ENCODE measurements around the gene KHSRP. TPM values are rescaled to one million over a fixed set of nuclear protein-coding genes. Genes with fewer than 3 reads are reported as not detected.

KHSRP gene, protein sequence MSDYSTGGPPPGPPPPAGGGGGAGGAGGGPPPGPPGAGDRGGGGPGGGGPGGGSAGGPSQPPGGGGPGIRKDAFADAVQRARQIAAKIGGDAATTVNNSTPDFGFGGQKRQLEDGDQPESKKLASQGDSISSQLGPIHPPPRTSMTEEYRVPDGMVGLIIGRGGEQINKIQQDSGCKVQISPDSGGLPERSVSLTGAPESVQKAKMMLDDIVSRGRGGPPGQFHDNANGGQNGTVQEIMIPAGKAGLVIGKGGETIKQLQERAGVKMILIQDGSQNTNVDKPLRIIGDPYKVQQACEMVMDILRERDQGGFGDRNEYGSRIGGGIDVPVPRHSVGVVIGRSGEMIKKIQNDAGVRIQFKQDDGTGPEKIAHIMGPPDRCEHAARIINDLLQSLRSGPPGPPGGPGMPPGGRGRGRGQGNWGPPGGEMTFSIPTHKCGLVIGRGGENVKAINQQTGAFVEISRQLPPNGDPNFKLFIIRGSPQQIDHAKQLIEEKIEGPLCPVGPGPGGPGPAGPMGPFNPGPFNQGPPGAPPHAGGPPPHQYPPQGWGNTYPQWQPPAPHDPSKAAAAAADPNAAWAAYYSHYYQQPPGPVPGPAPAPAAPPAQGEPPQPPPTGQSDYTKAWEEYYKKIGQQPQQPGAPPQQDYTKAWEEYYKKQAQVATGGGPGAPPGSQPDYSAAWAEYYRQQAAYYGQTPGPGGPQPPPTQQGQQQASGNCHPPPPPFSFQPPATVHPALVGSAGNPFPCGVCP
- polyA plus RNA-seq = 10 to 100 TPM; 91.9 to 96.2 TPM

DNA sequence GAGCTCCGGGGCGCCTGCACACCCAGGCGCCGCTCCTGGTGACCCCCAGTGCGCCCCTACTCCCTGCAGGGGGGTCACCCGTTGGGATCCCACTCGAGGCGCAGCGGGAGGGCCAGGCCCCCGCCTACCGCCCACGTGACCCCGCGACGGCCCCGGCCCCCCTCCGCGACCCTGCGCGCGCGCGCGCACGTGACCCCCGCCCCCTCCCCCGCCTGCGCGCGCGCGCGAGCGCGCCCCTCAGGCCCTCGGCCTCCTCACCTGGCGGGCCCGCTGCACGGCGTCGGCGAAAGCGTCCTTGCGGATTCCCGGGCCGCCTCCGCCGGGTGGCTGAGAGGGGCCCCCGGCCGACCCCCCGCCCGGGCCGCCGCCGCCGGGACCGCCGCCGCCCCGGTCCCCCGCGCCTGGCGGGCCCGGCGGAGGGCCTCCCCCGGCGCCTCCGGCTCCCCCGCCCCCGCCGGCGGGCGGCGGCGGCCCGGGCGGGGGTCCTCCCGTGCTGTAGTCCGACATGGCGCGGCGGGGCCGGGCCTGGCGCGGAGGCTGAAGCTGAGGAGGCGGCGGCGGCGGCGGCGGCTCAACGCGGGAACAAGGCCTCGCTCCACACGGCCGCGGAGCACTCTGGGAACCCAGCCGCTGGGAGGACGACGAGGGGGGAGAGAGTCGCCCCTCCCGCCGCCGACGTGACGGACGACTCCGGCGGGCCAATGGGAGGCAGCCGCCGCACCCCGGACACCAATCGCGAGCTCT lies at the start of gene KHSRP:
TSS of gene KHSRP (minus strand) at position 617 of the 744 bp plus-strand sequence. CDS start at position 507, 110 bp downstream.
- 1% methylated on average over 65 to 114 of the region's 114 CpGs for WGBS, 2 donors
- Histone ChIP-seq H3K36me3 (ENCODE audit: control insufficient read depth in 2 of 2, insufficient read depth in 2 of 2, low read length in 1 of 2) (peaks cover 9 to 23% of the 10 kb centered on the region in 2 donors), H3K27ac (ENCODE audit: low read depth in 2 of 2, low read length in 1 of 2) (peak within 1 kb of the TSS; percentile 85 to 93), H3K4me3 (ENCODE audit: low read depth in 1 of 2, low read length in 2 of 2) (peak within 1 kb of the TSS; percentile 74 to 95), H3K27me3 (ENCODE audit: control insufficient read depth in 1 of 2, insufficient read depth in 2 of 2, low read length in 2 of 2) (no peaks in the 10 kb centered on the region), H3K4me1 (ENCODE audit: control insufficient read depth in 2 of 2, insufficient read depth in 2 of 2, low read length in 1 of 2) (peaks cover 0 to 10% of the 10 kb centered on the region in 2 donors), H3K9me3 (ENCODE audit: control insufficient read depth in 2 of 2, insufficient read depth in 1 of 2, low read depth in 1 of 2, low read length in 1 of 2) (no peaks in the 10 kb centered on the region)

DNA sequence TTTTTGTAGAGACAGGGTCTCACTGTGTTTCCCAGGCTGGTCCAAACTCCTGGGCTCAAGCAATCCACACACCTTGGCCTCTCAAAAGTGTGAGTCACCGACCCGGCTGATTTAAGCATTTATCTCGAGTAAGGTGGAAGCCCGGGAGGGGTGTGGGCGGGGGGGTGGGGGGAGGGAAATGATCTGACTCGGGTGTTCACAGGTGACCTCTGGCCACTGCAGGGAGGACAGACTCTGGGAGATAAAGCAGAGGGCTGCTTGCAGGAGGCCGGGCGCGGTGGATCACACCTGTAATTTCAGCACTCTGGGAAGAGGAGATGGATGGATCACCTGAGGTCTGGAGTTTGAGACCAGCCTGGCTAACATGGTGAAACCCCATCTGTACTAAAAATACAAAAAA lies 49.0 kb upstream of the KHSRP start:
- H3K27me3 ChIP-seq (ENCODE audit: control insufficient read depth in 1 of 2, insufficient read depth in 2 of 2, low read length in 2 of 2) = no peaks in the 10 kb centered on the region
- H3K4me3 ChIP-seq (ENCODE audit: low read depth in 1 of 2, low read length in 2 of 2) = no peak overlapping the region
- H3K36me3 ChIP-seq (ENCODE audit: control insufficient read depth in 2 of 2, insufficient read depth in 2 of 2, low read length in 1 of 2) = peaks cover 0 to 2% of the 10 kb centered on the region in 2 donors
- peaks cover 6 to 15% of the 10 kb centered on the region in 2 donors for H3K4me1 ChIP-seq (ENCODE audit: control insufficient read depth in 2 of 2, insufficient read depth in 2 of 2, low read length in 1 of 2)
- no peaks in the 10 kb centered on the region for H3K9me3 ChIP-seq (ENCODE audit: control insufficient read depth in 2 of 2, insufficient read depth in 1 of 2, low read depth in 1 of 2, low read length in 1 of 2)
- no peak overlapping the region for H3K27ac ChIP-seq (ENCODE audit: low read depth in 2 of 2, low read length in 1 of 2)
- WGBS, 2 donors = 45 to 63% methylated on average over 9 of the region's 9 CpGs

- peaks cover 9 to 15% of the 10 kb centered on the region in 2 donors for H3K4me1 ChIP-seq (ENCODE audit: control insufficient read depth in 2 of 2, insufficient read depth in 2 of 2, low read length in 1 of 2)
- WGBS, 2 donors = 46 to 60% methylated on average over 4 of the region's 4 CpGs
- H3K4me3 ChIP-seq (ENCODE audit: low read depth in 1 of 2, low read length in 2 of 2) = no peak overlapping the region
- H3K36me3 ChIP-seq (ENCODE audit: control insufficient read depth in 2 of 2, insufficient read depth in 2 of 2, low read length in 1 of 2) = peaks cover 0 to 7% of the 10 kb centered on the region in 2 donors
- no peaks in the 10 kb centered on the region for H3K9me3 ChIP-seq (ENCODE audit: control insufficient read depth in 2 of 2, insufficient read depth in 1 of 2, low read depth in 1 of 2, low read length in 1 of 2)
- H3K27me3 ChIP-seq (ENCODE audit: control insufficient read depth in 1 of 2, insufficient read depth in 2 of 2, low read length in 2 of 2) = no peaks in the 10 kb centered on the region
- H3K27ac ChIP-seq (ENCODE audit: low read depth in 2 of 2, low read length in 1 of 2) = no peak overlapping the region
These were observed 48.1 kb upstream of the KHSRP start for GRCh38 chr19:6472713-6473112.

- Histone ChIP-seq H3K27ac (ENCODE audit: low read depth in 2 of 2, low read length in 1 of 2) (no peak overlapping the region), H3K4me3 (ENCODE audit: low read depth in 1 of 2, low read length in 2 of 2) (no peak overlapping the region), H3K27me3 (ENCODE audit: control insufficient read depth in 1 of 2, insufficient read depth in 2 of 2, low read length in 2 of 2) (no peaks in the 10 kb centered on the region), H3K4me1 (ENCODE audit: control insufficient read depth in 2 of 2, insufficient read depth in 2 of 2, low read length in 1 of 2) (peaks cover 3 to 10% of the 10 kb centered on the region in 2 donors), H3K36me3 (ENCODE audit: control insufficient read depth in 2 of 2, insufficient read depth in 2 of 2, low read length in 1 of 2) (peaks cover 0 to 16% of the 10 kb centered on the region in 2 donors), H3K9me3 (ENCODE audit: control insufficient read depth in 2 of 2, insufficient read depth in 1 of 2, low read depth in 1 of 2, low read length in 1 of 2) (no peaks in the 10 kb centered on the region)
- WGBS, 2 donors = 79 to 82% methylated on average over 14 of the region's 14 CpGs
These were observed 46.5 kb upstream of the KHSRP start for GRCh38 chr19:6471076-6471475.

DNA sequence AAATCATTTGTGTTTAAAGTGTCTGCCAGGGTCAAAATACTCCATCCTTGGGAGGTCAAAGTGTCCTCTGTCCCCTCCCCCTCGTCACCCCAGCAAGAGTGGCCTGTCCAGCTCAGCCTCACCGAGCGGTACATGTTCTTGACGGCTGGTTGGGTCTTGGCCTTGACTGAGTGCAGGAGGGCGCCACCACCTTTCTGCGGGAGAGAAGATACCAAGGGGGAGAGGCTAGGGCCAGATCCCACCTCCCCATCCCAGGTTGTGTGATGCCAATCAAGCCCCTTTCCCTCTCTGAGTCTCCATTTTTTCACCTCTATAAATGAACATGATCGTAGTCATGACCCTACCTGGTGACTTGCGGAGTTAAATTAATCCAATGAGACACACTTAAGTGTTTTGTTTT lies 45.6 kb upstream of the KHSRP start:
- H3K36me3 ChIP-seq (ENCODE audit: control insufficient read depth in 2 of 2, insufficient read depth in 2 of 2, low read length in 1 of 2) = peaks cover 0 to 20% of the 10 kb centered on the region in 2 donors
- H3K4me3 ChIP-seq (ENCODE audit: low read depth in 1 of 2, low read length in 2 of 2) = no peak overlapping the region
- no peaks in the 10 kb centered on the region for H3K9me3 ChIP-seq (ENCODE audit: control insufficient read depth in 2 of 2, insufficient read depth in 1 of 2, low read depth in 1 of 2, low read length in 1 of 2)
- 76 to 83% methylated on average over 8 of the region's 8 CpGs for WGBS, 2 donors
- H3K27me3 ChIP-seq (ENCODE audit: control insufficient read depth in 1 of 2, insufficient read depth in 2 of 2, low read length in 2 of 2) = no peaks in the 10 kb centered on the region
- no peak overlapping the region for H3K27ac ChIP-seq (ENCODE audit: low read depth in 2 of 2, low read length in 1 of 2)
- peaks cover 1 to 3% of the 10 kb centered on the region in 2 donors for H3K4me1 ChIP-seq (ENCODE audit: control insufficient read depth in 2 of 2, insufficient read depth in 2 of 2, low read length in 1 of 2)

GRCh38 chr19:6467384-6467783 lies 42.8 kb upstream of the KHSRP start:
- H3K9me3 ChIP-seq (ENCODE audit: control insufficient read depth in 2 of 2, insufficient read depth in 1 of 2, low read depth in 1 of 2, low read length in 1 of 2) = no peaks in the 10 kb centered on the region
- peaks cover 0 to 22% of the 10 kb centered on the region in 2 donors for H3K36me3 ChIP-seq (ENCODE audit: control insufficient read depth in 2 of 2, insufficient read depth in 2 of 2, low read length in 1 of 2)
- H3K4me1 ChIP-seq (ENCODE audit: control insufficient read depth in 2 of 2, insufficient read depth in 2 of 2, low read length in 1 of 2) = peaks cover 2 to 9% of the 10 kb centered on the region in 2 donors
- H3K27me3 ChIP-seq (ENCODE audit: control insufficient read depth in 1 of 2, insufficient read depth in 2 of 2, low read length in 2 of 2) = no peaks in the 10 kb centered on the region
- 80 to 92% methylated on average over 8 of the region's 8 CpGs for WGBS, 2 donors
- H3K27ac ChIP-seq (ENCODE audit: low read depth in 2 of 2, low read length in 1 of 2) = no peak overlapping the region
- no peak overlapping the region for H3K4me3 ChIP-seq (ENCODE audit: low read depth in 1 of 2, low read length in 2 of 2)

- no peaks in the 10 kb centered on the region for H3K9me3 ChIP-seq (ENCODE audit: control insufficient read depth in 2 of 2, insufficient read depth in 1 of 2, low read depth in 1 of 2, low read length in 1 of 2)
- peaks cover 2 to 9% of the 10 kb centered on the region in 2 donors for H3K4me1 ChIP-seq (ENCODE audit: control insufficient read depth in 2 of 2, insufficient read depth in 2 of 2, low read length in 1 of 2)
- peaks cover 0 to 22% of the 10 kb centered on the region in 2 donors for H3K36me3 ChIP-seq (ENCODE audit: control insufficient read depth in 2 of 2, insufficient read depth in 2 of 2, low read length in 1 of 2)
- H3K4me3 ChIP-seq (ENCODE audit: low read depth in 1 of 2, low read length in 2 of 2) = peak overlapping the region in 1 of 2 donors; percentile 3
- no peak overlapping the region for H3K27ac ChIP-seq (ENCODE audit: low read depth in 2 of 2, low read length in 1 of 2)
- 90 to 91% methylated on average over 21 of the region's 21 CpGs for WGBS, 2 donors
- no peaks in the 10 kb centered on the region for H3K27me3 ChIP-seq (ENCODE audit: control insufficient read depth in 1 of 2, insufficient read depth in 2 of 2, low read length in 2 of 2)
These were observed 42.1 kb upstream of the KHSRP start for GRCh38 chr19:6466526-6467248.

GRCh38 chr19:6465663-6466062 lies 41.1 kb upstream of the KHSRP start:
- no peaks in the 10 kb centered on the region for H3K9me3 ChIP-seq (ENCODE audit: control insufficient read depth in 2 of 2, insufficient read depth in 1 of 2, low read depth in 1 of 2, low read length in 1 of 2)
- peaks cover 2 to 9% of the 10 kb centered on the region in 2 donors for H3K4me1 ChIP-seq (ENCODE audit: control insufficient read depth in 2 of 2, insufficient read depth in 2 of 2, low read length in 1 of 2)
- H3K27me3 ChIP-seq (ENCODE audit: control insufficient read depth in 1 of 2, insufficient read depth in 2 of 2, low read length in 2 of 2) = no peaks in the 10 kb centered on the region
- WGBS, 2 donors = 92 to 93% methylated on average over 8 of the region's 8 CpGs
- H3K27ac ChIP-seq (ENCODE audit: low read depth in 2 of 2, low read length in 1 of 2) = no peak overlapping the region
- peaks cover 0 to 20% of the 10 kb centered on the region in 2 donors for H3K36me3 ChIP-seq (ENCODE audit: control insufficient read depth in 2 of 2, insufficient read depth in 2 of 2, low read length in 1 of 2)
- H3K4me3 ChIP-seq (ENCODE audit: low read depth in 1 of 2, low read length in 2 of 2) = peak overlapping the region in 1 of 2 donors; percentile 94

GRCh38 chr19:6465006-6465405 lies 40.4 kb upstream of the KHSRP start:
- WGBS, 2 donors = 36 to 42% methylated on average over 9 of the region's 9 CpGs
- Histone ChIP-seq H3K4me3 (ENCODE audit: low read depth in 1 of 2, low read length in 2 of 2) (peak overlapping the region; percentile 81 to 94), H3K27me3 (ENCODE audit: control insufficient read depth in 1 of 2, insufficient read depth in 2 of 2, low read length in 2 of 2) (no peaks in the 10 kb centered on the region), H3K36me3 (ENCODE audit: control insufficient read depth in 2 of 2, insufficient read depth in 2 of 2, low read length in 1 of 2) (peaks cover 0 to 20% of the 10 kb centered on the region in 2 donors), H3K27ac (ENCODE audit: low read depth in 2 of 2, low read length in 1 of 2) (no peak overlapping the region), H3K9me3 (ENCODE audit: control insufficient read depth in 2 of 2, insufficient read depth in 1 of 2, low read depth in 1 of 2, low read length in 1 of 2) (no peaks in the 10 kb centered on the region), H3K4me1 (ENCODE audit: control insufficient read depth in 2 of 2, insufficient read depth in 2 of 2, low read length in 1 of 2) (peaks cover 2 to 9% of the 10 kb centered on the region in 2 donors)
